GM23338 (cell line): ENCODE data around the gene ALPI. TPM values are rescaled to one million over a fixed set of nuclear protein-coding genes. Genes with fewer than 3 reads are reported as not detected.
A peak's percentile ranks its signal among the peaks of the same experiment; 100 is the strongest.

Experiments used
- ATAC-seq: fragments of 200-7000 bp; cut with Tn5 transposase; 3 replicates; pipeline ENCODE4 v1.9.1; 2020
- DNase-seq: peaks from one replicate; pipeline ENCODE4 v3.0.0-alpha.2; 2015; ENCODE audit warnings: low spot score
- H2AFZ ChIP-seq: fragments of 200-600 bp; sonication (generic); 2 replicates; pipeline ENCODE4 v1.8.0; 2016; ENCODE audit warnings: antibody characterized with exemption, mild to moderate bottlenecking, moderate library complexity
- H3F3A ChIP-seq: fragments of 200-600 bp; sonication (generic); replicated peaks from 2 replicates; pipeline ENCODE4 v1.8.0; 2017; ENCODE audit warnings: antibody characterized with exemption, mixed run types, low read depth
- H3K27ac ChIP-seq: fragments of 200-600 bp; sonication (generic); 2 replicates; pipeline ENCODE4 v1.6.1; 2016; ENCODE audit warnings: low read depth
- H3K27me3 ChIP-seq: fragments of 200-600 bp; sonication (generic); 2 replicates; pipeline ENCODE4 v1.8.0; 2016; ENCODE audit warnings: mild to moderate bottlenecking, mixed run types, moderate library complexity; ENCODE audit not compliant: insufficient read depth
- H3K36me3 ChIP-seq: fragments of 200-600 bp; sonication (generic); 2 replicates; pipeline ENCODE4 v1.8.0; 2016; ENCODE audit warnings: mild to moderate bottlenecking; ENCODE audit not compliant: insufficient read depth
- H3K4me1 ChIP-seq: fragments of 200-600 bp; sonication (generic); 2 replicates; pipeline ENCODE4 v1.8.0; 2016; ENCODE audit warnings: mild to moderate bottlenecking, moderate library complexity; ENCODE audit not compliant: insufficient read depth
- H3K4me2 ChIP-seq: fragments of 200-600 bp; sonication (generic); 2 replicates; pipeline ENCODE4 v1.7.1; 2017; ENCODE audit warnings: mixed run types
- H3K4me3 ChIP-seq: fragments of 200-600 bp; sonication (generic); 2 replicates; pipeline ENCODE4 v1.6.1; 2016; ENCODE audit warnings: mixed run types
- H3K79me2 ChIP-seq: fragments of 200-600 bp; sonication (generic); replicated peaks from 2 replicates; pipeline ENCODE4 v1.8.0; 2017; ENCODE audit warnings: mild to moderate bottlenecking; ENCODE audit not compliant: insufficient read depth
- H3K9me2 ChIP-seq: fragments of 200-600 bp; sonication (generic); 2 replicates; pipeline ENCODE4 v1.8.0; 2017; ENCODE audit not compliant: insufficient read depth
- H4K20me1 ChIP-seq: fragments of 200-600 bp; sonication (generic); replicated peaks from 2 replicates; pipeline ENCODE4 v1.8.0; 2017; ENCODE audit warnings: mild to moderate bottlenecking; ENCODE audit not compliant: insufficient read depth
- H3K27ac Mint-ChIP-seq: 2 replicates; pipeline ENCODE4 v1.8.0; 2020; ENCODE audit warnings: inconsistent platforms, mild to moderate bottlenecking, moderate library complexity, mixed read lengths
- H3K27me3 Mint-ChIP-seq: 3 replicates; pipeline ENCODE4 v1.8.0; 2022; ENCODE audit warnings: low read depth, mild to moderate bottlenecking, moderate library complexity, mixed read lengths, inconsistent platforms; ENCODE audit not compliant: insufficient read depth, poor library complexity
- H3K36me3 Mint-ChIP-seq: 3 replicates; pipeline ENCODE4 v1.8.0; 2021; ENCODE audit warnings: low read depth, mild to moderate bottlenecking, inconsistent platforms, moderate library complexity, mixed read lengths
- H3K4me1 Mint-ChIP-seq: 3 replicates; pipeline ENCODE4 v1.8.0; 2020; ENCODE audit warnings: mild to moderate bottlenecking, inconsistent platforms, mixed read lengths
- H3K4me3 Mint-ChIP-seq: 3 replicates; pipeline ENCODE4 v1.8.0; 2021; ENCODE audit warnings: moderate library complexity, mild to moderate bottlenecking, inconsistent platforms, mixed read lengths
- H3K9me3 Mint-ChIP-seq: 3 replicates; pipeline ENCODE4 v1.8.0; 2020; ENCODE audit warnings: moderate library complexity, mild to moderate bottlenecking, inconsistent platforms, mixed read lengths
- CREB1 ChIP-seq: fragments of 250-450 bp; sonication (Bioruptor Pico); IDR thresholded peaks from 2 replicates; pipeline ENCODE4 v1.5.0; 2020; ENCODE audit warnings: low read depth, mild to moderate bottlenecking, moderate library complexity
- ETS1 ChIP-seq: IDR thresholded peaks from 2 replicates; pipeline ENCODE4 v1.6.1; 2016; ENCODE audit warnings: antibody characterized with exemption
- EZH2 ChIP-seq: fragments of 200-600 bp; sonication (generic); IDR thresholded peaks from one replicate; pipeline ENCODE4 v1.8.0; 2017; ENCODE audit warnings: antibody characterized with exemption, mild to moderate bottlenecking, low read depth; ENCODE audit not compliant: unreplicated experiment
- POLR2AphosphoS5 ChIP-seq: IDR thresholded peaks from 2 replicates; pipeline ENCODE4 v1.6.1; 2016; ENCODE audit warnings: antibody characterized with exemption, low read depth
- REST ChIP-seq: IDR thresholded peaks from one replicate; pipeline ENCODE4 v1.6.1; 2018; ENCODE audit warnings: antibody characterized with exemption; ENCODE audit not compliant: unreplicated experiment
- ZNF114 ChIP-seq: fragments of 250-450 bp; sonication (Bioruptor Pico); IDR thresholded peaks from 2 replicates; pipeline ENCODE4 v1.5.0; 2020; ENCODE audit warnings: mild to moderate bottlenecking, moderate library complexity
- ZNF462 ChIP-seq: fragments of 250-450 bp; sonication (Bioruptor Pico); IDR thresholded peaks from 2 replicates; pipeline ENCODE4 v1.5.0; 2020; ENCODE audit warnings: mild to moderate bottlenecking, moderate library complexity
- polyA plus RNA-seq: library from polyadenylated mRNA; unstranded; fragments of >200 nt; fragmentation: Nextera tagmentation; extraction: Ambion mirVana; gene quantifications from 2 replicates; pipeline ENCODE4 v1.2.1, GENCODE V29; 2016
- total RNA-seq: library from RNA; depleted of rRNA; stranded (reverse); fragments of >200 nt; shearing (Covaris generic); gene quantifications from 2 replicates; pipeline ENCODE4 v1.2.3, GENCODE V29; 2014

ALPI gene
- total and polyA plus RNA-seq, 2 experiments from 2014 or later = not detected

- no peak for TF ChIP-seq ZNF462
Measured at GRCh38 chr2:232485348-232485756, 29.4 kb downstream of the ALPI start (continued).

GRCh38 chr2:232485757-232486557 lies 30.0 kb downstream of the ALPI start:
- peak; percentile 10 for ATAC-seq
- peaks cover 67% of the 10 kb centered on the region for H3K27me3 ChIP-seq
- TF ChIP-seq CREB1 (CRISPR knock-in tag) = peak; percentile 53
- no peak for TF ChIP-seq ETS1
- TF ChIP-seq ZNF114 (CRISPR knock-in tag) = no peak
- peak; percentile 73 for TF ChIP-seq EZH2
- TF ChIP-seq REST = no peak
- TF ChIP-seq POLR2AphosphoS5 = 0 out of 2 replicates have a peak, but pooled peaks have one; percentile 10

More at GRCh38 chr2:232485757-232486557, 30.0 kb downstream of the ALPI start:
- Histone ChIP-seq H3F3A (0 out of 2 replicates have a peak, but pooled peaks cover 5% of the 10 kb centered on the region), H3K79me2 (no peaks in the 10 kb centered on the region), H3K36me3 (no peaks in the 10 kb centered on the region), H2AFZ (peak overlapping the region; percentile 81), H3K9me2 (no peaks in the 10 kb centered on the region), H4K20me1 (no peaks in the 10 kb centered on the region), H3K4me2 (peak overlapping the region; percentile 85), H3K4me3 (peak overlapping the region; percentile 62), H3K27ac (no peak overlapping the region), H3K4me1 (peaks cover 19% of the 10 kb centered on the region)
- Mint-ChIP-seq H3K27me3 (peaks cover 66% of the 10 kb centered on the region), H3K36me3 (no peaks in the 10 kb centered on the region; the same call in 2 of the 3 replicates), H3K27ac (no peak overlapping the region), H3K9me3 (no peaks in the 10 kb centered on the region), H3K4me1 (peaks cover 25% of the 10 kb centered on the region), H3K4me3 (peak overlapping the region; percentile 68)
- DNase-seq = peak; percentile 55
